HG02642 (cell line): ENCODE results near the gene TXNRD1.
A peak's percentile ranks its signal among the peaks of the same experiment; 100 is the strongest.
"Not testable (repeated sequence)": the region's sequence is repeated elsewhere in the genome, so short reads cannot be mapped to it uniquely, and the experiment has no call there.

Source experiments
- ATAC-seq: cut with Tn5 transposase; IDR thresholded peaks from one replicate; pipeline ENCODE4 v1.9.1; 2021; ENCODE audit warnings: mild to moderate bottlenecking; ENCODE audit not compliant: unreplicated experiment, poor library complexity

TXNRD1 gene

DNA sequence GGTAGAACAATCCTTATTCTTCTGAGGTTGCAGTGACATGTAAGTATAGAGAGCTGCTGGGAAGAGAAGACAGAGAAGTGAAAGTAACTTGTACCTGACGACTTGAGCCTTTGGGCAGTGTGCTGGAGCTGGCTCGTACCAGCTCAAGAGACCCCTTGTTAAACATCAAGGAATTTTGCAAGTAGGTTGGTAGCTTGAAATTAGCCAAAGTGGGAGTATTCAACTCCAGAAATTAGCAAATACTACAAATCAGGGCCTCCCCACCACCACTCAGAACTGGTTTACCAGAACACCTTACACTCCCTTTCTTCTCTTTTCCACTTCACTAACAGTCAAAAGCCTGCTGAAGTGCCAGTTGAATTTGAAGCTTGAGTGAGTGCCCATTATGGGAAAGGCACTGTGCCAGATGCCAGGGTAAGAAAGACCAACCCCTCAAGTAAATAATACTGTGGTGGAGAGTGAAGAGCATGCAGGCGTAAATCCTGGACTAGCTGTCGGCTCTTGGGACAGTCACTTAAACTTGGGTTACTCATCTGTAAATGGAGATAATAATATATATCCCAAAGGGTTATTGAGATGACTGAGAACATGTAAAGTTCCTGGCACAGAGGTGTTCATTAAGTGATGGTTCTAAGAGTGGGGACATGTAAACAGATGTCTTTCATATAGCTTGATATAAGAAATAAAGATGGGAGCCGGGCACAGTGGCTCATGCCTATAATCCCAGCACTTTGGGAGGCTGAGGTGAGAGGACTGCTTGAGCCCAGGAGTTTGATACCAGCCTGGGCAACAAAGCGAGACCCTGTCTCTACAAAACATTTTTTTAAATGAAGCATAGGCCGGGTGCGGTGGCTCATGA lies 60.9 kb downstream of the TXNRD1 start:
- peak; percentile 76 for ATAC-seq

DNA sequence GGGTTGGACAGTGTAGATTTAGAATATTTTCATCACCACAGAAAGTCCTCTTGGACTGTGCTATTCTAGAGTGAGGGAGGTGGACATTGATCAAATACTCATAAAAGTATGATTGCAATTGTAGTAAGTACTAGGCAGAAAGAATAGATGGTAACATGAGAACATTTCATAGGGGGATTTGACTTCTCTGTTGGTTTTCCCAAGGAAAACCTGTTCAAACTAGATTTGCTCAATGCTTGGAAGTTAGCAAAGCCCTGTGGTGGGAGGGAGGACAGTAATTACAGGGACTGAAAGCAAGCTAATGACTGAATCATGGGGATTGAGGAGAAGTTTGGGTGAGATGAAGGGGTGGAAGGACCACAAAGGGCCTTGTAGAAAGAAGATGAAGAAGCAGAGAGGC lies 63.6 kb downstream of the TXNRD1 start:
- ATAC-seq, result no peak

DNA sequence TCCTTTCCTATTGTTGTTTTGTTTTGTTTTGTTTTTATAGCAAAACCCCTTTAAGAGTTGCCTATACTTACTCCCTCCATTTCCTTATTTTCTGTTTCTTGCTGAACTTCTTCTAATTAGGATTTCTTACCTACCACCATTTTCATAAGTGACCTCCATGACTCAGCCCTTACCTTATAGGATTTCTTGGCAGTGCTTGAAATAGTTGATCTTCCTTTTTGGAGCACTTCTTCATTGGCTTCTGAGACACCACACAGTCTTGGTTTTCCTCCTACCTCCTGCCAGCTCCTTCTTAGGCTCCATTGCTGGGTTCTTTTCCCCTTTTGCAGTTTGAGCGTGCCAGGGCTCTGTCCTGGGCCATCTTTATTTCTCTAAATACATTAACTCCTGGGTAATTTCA lies 64.5 kb downstream of the TXNRD1 start:
- no peak for ATAC-seq

DNA sequence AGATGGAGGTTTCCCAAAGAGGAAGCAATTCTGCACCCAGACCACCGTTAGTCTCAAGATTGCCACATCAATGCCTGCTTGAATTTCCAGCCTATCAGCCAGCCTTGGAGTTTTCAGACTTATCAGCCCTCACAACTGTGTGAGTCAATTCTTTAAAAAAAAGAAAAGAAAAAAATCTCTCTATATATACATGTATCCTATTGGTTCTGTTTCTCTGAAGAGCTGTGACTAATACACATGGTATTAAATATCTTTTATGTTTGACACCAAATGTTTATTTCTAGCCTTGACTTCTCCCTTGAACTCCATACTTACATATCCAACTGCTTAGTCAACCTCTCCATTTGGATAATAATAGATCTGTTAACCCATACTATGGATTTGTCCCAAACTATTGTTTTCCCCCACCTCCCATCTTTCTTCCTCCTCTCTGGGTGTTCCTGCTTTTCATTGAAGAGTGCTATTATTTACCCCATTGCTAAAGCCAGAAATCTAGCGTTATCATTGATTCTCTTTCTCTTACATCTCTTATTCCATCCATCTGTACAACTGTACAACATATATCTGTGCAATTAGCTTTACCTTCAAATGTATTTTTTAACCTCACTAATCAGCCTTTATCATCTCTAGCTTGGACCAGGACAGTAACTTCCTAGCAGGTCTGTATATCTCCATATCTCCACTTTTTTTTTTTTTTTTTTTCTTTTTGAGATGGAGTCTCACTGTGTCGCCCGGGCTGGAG lies 65.3 kb downstream of the TXNRD1 start:
- no peak for ATAC-seq

DNA sequence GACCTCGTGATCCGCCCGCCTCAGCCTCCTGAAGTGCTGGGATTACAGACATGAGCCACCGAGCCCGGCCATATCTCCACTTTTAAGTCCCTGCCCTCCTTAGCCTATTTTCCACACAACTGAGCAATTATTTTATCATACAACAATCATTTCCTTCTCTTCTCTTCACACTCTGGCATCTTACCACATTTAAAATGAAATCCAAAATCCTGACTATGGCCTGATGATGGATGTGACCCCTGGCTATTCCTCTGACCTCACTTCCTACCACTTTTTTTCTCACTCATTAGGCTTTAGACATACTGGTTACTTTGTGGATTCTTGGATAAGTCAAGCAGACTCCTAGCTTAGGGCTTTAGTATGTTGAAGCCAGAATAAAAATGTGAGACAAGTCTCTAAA lies 66.1 kb downstream of the TXNRD1 start:
- no peak for ATAC-seq

DNA sequence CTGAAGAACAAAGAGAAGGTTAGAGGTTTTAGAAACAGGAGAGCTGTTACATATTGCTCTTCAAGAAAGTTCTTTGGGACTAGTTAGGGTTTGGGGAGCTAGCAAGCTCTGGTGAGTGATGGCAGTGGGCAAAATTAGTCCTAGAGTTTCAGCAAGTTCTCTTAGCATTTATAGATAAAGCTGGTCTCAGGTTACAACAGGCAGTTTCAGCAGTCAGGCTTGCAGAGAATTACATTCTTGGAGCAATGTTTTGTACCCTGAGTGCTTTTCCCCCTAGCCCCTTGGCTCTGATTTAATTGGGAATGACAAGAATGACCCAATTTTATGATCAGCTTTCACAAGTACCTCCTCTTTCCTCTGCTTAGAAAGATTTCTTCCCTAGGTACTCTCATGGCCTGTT lies 66.5 kb downstream of the TXNRD1 start:
- ATAC-seq, result no peak

DNA sequence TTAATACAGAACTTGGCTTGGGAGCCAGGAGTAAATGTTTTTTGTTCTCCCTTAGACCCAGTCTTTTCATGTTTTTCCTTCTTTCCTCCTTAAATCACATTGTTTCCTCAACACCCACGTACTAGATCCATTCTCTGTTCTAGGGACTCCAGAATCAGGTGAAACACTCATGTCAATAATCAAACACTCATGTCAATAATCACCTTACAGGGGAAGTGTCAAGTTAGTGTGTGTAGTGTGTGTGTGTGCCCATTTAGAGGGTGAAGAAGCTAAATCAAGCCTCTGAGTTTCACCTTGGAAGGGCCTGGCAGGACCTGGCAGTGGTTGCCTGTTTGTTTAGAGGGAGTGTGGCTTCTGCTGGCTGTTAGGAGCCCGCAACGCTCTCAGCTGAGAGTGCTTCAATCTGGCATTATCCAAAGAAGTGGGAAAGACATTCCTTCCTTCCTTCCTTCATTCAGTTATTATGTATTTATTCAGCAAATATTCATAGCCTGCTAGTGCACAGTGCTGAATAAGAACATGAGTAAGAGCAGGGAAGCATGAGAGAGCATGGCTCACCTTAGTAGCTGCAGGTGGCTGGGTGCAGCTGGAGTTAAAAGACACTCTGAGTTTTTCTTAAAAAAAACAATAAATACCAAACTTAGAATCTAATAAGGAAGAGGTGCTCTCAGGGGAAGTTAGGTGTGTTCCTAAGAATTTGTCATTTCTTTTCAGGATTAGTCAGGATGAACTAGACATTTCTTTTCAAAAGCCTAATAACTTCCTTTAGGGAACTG lies 70.3 kb downstream of the TXNRD1 start:
- ATAC-seq, result no peak

DNA sequence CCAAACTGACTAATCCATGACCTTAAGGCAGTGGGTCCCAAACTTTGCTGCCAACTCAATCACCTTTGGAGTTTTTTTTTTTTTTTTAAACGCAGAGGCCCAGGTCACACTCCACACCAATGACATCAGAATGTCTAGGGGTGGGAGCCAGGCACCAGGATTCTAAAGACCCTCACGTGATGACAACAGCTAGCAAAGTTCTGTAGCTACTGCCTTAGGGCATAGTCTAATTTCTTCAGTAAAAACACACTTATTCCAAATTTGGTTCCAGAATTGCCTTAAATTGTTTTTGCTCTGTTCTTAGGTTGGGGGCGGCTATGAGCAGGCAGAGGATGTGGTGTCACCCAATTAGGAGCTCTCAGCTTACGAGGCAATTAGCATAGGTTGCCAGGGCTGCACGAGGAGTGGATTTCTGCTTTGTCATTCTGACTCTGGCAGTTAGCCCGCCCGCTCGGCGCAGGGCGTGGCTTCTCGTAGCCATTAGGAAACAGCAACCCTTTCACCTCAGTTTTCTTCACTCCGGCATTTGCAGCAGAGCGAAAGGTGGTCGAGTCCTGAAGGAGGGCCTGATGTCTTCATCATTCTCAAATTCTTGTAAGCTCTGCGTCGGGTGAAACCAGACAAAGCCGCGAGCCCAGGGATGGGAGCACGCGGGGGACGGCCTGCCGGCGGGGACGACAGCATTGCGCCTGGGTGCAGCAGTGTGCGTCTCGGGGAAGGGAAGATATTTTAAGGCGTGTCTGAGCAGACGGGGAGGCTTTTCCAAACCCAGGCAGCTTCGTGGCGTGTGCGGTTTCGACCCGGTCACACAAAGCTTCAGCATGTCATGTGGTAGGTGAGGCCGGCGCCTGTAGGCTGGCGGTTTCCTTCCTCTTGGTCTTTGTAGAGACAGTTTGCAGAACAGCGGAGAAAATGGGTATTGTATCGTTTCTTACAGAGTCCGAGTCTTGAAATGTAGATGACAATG lies 71.2 kb downstream of the TXNRD1 start:
- ATAC-seq, result peak; percentile 90

DNA sequence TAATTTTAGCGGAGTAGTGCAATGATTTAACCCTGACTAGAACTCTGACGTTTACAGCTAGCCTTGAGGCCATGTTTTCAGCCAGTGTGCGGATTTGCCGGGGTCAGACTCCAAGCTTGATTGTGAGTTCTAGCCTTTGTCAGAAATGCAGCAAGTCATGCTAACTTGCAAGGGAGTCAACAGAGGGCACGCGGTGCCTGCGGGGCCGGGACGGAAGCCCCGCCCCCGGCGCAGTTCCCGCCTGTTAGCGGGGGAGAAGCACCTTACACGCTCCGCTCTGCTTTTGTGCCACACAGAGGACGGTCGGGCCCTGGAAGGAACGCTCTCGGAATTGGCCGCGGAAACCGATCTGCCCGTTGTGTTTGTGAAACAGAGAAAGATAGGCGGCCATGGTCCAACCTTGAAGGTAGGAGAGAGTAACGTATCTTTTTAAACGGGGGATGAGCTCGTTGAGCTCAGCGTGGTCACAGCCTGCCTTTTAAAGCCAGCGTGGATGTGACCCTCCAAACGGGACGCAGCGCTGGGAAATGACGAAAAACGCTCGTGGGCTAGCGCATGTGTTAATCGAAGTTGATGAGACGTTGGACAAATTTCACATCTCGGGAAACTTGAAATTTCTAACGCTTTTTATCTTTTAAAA lies 73.2 kb downstream of the TXNRD1 start:
- ATAC-seq, result peak; percentile 60

DNA sequence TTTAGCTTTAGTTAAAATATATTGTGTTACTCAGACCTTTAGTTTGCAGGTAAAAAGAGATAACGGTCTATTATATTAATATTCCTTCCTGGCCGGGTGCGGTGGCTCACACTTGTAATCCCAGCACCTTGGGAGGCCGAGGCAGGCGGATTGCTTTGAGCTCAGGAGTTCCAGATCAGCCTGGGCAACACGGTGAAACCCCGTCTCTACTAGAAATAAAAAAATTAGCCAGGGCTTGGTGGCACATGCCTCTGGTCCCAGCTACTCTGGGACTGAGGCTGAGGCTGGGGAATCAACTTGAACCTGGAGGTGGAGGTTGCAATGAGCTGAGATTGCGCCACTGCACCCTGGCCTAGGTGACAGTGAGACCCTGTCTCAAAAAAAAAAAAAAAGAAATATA lies 74.7 kb downstream of the TXNRD1 start:
- ATAC-seq, result no peak

DNA sequence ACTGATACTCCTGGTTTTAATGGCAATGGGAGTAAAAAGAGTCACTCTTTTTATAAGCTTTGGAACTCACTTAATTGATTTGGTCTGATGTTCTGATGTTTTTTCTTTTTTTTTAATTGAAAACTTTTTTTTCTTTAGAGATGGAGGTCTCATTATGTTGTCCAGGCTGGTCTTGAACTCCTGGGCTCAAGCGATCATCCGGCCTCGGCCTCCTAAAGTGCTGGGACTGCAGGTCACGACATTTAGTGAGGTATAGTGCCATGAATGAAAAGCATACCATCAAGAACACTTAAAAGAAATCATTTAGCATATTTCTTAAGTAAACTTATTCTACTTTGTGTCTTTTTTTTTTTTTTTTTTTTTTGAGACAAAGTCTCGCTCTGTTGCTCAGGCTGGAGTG lies 75.3 kb downstream of the TXNRD1 start:
- ATAC-seq, result no peak

DNA sequence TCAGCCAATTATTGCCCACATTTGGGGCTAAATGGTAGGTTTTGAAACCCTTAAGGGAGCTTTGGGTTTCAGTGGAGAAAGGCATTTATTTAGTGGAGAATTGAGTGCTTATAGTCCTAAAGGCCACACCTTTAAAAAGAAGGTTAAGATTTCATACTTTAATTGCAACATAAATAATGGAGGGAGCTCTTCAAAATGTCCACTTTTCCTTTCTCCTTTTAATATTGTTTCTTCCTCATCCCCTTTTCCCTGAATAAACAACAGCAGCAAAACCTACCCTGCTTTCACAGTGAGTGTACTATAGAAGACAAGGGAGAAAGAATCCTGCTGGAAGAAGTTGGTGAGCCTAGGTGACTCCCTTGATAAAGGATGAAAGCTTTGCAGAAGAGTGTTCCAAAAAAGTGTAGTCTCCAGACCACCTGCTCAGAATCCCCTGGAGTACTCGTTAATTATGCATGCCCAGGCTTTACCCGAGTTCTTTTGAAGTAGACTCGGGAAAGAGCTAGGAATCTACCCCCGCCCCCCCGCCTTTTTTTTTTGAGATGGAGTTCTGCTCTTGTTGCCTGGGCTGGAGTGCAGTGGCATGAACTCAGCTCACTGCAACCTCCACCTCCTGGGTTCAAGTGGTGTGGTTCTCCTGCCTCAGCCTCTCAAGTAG lies 76.4 kb downstream of the TXNRD1 start:
- ATAC-seq, result no peak

DNA sequence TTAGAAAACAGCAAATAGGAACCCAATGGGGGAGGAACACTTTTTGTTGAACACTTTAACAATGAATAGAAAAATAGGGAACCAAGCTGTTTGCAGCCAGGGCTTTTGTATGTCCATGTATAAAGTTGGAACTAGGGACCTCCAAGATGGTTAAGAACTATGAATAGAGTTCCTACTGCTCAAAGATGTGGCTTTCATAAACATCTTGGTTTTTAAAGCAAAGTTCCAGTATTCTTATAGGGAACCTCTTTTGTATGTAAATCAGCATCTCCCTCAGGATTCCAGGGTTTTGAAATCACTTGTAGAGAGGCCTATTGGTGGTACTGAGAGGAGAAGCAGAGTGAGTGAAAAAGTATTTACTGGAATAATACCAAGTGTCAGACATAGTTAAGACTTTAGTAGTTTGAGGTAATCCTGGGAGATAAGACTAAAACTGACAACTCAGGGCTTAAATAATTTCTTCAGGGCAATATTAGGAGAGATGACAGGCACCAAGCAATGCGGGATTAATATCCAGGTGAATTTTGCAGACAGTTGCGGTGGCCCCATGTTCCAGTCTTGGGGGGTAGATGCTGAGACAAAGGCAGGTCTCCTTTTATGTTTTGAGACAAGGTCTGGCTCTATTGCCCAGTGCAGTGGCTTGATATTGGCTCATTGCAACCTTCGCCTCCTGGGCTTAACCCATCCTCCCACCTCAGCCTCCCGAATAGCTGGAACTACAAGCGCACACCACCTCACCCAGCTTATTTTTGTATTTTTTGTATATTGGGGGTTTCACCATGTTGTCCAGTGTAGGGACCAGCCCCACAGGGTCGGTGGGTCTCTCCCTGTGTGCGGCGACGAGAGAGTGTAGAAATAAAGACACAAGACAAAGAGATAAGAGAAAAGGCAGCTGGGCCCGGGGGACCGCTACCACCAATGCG lies 77.6 kb downstream of the TXNRD1 start:
- no peak for ATAC-seq

DNA sequence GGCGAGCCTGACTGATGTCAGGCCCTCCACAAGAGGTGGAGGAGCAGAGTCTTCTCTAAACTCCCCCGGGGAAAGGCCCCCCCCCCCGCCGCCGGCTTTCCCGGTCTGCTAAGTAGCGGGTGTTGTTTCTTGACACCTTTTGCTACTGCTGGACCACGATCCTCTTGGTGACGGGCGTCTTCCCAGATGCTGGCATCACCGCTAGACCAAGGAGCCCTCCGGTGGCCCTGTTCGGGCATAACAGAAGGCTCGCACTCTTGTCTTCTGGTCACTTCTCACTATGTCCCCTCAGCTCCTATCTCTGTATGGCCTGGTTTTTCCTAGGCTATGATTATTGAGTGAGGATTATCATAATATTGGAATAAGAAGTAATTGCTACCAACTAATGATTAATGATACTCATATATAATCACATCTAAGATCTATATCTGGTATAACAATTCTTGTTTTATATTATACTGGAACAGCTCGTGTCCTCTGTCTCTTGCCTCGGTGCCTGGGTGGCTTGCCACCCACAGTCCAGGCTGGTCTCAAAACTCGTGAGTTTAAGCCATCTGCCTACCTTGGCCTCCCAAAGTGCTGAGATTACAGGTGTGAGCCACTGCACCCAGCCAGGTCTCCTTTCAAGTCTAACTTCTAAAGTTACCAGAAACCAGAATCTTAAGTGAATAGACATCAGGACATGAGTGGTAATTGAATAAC lies 78.7 kb downstream of the TXNRD1 start:
- not testable (repeated sequence) for ATAC-seq

DNA sequence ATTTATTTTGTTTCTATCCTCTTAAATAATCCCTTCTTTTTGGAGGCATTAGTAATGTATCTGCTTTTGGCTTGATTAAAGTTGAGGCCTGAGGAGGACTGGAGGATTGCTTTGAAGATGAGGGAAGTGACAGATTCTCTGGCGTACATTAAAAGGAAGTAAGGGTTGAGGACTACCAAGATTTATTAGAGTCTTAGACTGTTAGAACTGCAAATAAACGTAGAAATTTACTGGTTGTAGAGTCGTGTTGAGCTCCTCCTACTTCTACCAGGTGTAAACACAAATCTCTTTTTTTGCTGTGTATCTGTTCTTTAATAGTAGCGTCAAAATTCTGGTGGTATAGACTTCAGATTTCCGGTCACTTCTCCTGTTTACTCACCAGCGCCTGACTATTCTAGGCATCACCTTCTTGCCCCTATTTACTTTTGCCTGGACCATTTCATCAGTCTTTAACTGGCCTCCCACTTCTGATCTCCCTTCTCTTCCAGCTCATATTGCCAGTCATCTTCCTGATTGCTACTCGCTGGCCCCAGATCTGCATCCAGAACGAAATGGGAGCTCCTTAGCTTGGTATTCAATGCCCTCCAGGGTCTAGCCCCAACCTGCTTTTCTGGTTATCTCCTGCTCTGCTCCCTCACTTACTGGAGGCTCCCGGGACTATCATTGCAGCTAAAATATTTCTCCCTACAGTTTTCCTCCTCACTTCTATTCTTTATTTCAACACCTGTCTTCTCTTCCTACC lies 79.5 kb downstream of the TXNRD1 start:
- no peak for ATAC-seq

DNA sequence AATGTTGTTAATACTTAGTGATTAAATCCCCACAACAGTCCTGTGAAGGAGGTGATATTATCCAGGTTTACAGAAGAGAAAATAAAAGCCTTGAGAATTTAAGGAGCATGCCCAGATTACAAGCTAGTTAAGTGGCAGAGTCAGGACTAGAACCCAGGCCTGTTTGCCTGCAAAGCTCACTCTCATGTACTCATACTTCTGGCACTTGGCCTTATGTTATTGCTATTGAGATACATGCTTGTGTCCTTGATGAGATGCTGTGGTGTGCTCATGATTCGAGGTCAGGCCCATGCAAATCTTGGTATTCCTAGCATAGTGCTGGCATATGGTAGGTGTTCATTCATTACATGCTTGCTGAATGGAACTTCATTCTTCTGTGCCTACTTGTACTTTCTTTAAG lies 80.4 kb downstream of the TXNRD1 start:
- no peak for ATAC-seq

DNA sequence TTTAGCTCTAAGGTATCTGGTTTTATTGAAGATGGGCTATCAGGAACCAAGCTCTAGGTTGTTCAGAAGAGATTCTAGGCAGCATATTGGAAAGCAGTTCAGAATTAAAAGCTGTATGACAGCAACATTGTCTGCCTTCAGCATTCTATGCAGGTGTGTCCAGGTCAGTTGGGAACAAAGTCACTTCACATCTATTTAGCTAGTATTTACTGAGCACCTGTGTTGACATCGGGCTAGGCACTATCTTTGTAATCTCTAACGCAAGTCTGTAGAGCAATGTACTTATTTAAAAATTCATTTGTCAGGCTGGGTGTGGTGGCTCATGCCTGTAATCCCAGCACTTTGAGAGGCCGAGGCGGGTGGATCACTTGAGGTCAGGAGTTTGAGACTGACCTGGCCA lies 81.1 kb downstream of the TXNRD1 start:
- ATAC-seq, result no peak
